HG03521 (cell line): Measurements from ENCODE around the gene IGSF6.

Source experiments
- ATAC-seq: cut with Tn5 transposase; IDR thresholded peaks from one replicate; pipeline ENCODE4 v1.9.1; 2021; ENCODE audit warnings: mild to moderate bottlenecking, moderate library complexity; ENCODE audit not compliant: unreplicated experiment

The IGSF6 gene

DNA sequence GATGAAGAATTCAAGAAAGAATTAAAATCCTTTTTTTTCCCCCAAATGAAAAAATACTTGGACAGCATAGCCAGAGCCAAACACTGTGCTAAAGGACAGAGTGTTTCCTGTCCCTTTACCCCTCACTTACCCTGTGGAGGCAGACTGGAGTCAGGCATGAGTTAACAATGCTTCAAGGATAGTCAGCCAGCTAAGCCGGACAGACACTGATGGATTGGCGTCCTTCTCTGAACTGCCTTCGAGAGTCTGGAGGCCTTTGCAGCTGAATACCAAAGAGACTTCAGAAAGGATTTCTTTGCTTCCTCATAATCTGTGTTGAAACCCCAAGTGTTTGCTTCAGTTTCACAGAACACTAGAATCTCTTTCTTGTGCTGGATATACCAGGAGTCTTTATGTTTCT, 48.5 kb downstream of the IGSF6 start:
- no peak for ATAC-seq

GRCh38 chr16:21602785-21603184, 49.6 kb downstream of the IGSF6 start:
- ATAC-seq: no peak

GRCh38 chr16:21600031-21600773, 52.2 kb downstream of the IGSF6 start:
- ATAC-seq: peak; percentile 21

DNA sequence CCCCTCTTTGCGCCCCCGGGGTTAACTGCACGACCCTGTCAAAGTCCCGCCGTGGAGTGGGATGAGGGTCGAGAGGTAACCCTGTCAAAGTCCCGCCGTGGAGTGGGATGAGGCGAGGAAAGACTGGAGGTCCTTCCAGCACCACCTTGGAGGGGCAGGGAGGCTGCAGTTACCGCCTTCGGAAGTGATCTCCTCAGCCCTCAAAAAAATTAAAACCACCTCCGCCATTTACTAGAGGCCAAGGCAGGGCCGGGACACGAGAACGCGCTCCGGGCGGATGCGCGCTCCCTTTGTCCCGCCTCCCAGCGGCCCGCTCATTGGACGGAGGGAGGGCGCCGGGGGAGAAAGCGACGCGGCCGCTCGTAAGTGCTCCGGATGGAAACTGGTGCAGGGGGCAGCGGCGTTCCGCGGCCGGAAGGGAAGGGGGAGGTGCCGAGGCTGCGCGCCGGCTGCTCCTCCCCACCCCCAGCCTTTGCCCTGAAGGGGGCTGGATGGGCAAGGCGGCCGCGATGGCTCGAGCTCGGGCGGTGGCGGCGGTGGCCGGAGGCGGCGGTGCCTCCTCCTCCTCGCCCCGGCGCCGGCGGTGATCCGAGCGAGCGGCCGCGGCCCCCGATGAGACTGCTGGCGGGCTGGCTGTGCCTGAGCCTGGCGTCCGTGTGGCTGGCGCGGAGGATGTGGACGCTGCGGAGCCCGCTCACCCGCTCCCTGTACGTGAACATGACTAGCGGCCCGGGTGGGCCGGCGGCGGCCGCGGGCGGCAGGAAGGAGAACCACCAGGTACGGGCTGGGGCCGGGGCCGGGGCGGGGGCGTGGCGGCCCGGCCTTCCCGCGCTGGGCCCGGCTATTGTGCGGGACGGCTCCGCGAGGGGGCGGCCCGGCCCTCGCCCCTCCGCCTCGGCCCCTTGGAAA, 53.0 kb downstream of the IGSF6 start, which contains the start of gene METTL9:
METTL9 (plus strand) TSS at position 456 of the 909 bp plus-strand sequence; CDS start at position 613, 157 bp downstream.
- ATAC-seq: peak; percentile 93

GRCh38 chr16:21598701-21599121, 53.7 kb downstream of the IGSF6 start:
- no peak for ATAC-seq

- no peak for ATAC-seq
These were observed 54.2 kb downstream of the IGSF6 start for GRCh38 chr16:21598206-21598605.

DNA sequence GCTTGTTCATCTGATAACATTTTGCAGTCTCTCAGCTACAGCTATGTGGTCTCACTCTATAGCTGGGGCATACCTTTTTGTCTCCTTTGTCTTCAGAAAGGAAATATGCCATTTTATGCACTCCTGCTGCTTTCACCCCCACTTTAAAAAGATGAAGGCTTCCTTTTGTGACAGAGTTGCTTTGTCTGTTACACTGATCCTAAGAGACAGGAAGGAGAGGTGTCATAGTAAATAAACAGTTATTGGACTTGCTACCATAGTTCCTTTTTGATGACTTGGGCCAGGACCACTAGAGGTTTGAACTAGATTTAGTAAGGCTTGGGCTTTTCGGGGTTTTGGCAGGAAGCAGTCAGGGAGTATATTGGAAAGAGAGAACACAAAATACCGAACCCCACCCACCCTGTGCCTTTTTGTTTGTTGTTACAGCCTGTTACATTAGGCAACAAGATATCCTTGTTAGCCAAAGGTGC, 54.8 kb downstream of the IGSF6 start:
- no peak for ATAC-seq

- no peak for ATAC-seq
These were observed 58.7 kb downstream of the IGSF6 start for GRCh38 chr16:21593530-21594289.

DNA sequence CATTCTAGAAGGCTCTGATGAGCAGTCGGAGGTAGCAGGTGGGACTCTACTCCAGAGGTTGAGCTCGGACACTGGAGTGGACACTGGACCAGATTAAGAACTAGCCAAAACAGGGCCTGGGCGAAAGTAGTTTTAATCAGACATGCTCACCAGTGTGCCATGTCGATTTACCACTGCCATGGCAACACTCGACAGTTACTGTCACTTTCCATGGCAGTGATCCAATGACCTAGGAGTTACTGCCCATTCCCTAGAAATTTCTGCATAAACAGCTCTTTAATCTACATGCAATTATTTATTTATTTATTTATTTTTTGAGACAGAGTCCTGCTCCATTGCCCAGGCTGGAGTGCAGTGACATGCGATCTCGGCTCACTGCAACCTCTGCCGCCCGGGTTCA, 60.2 kb downstream of the IGSF6 start:
- no peak for ATAC-seq

DNA sequence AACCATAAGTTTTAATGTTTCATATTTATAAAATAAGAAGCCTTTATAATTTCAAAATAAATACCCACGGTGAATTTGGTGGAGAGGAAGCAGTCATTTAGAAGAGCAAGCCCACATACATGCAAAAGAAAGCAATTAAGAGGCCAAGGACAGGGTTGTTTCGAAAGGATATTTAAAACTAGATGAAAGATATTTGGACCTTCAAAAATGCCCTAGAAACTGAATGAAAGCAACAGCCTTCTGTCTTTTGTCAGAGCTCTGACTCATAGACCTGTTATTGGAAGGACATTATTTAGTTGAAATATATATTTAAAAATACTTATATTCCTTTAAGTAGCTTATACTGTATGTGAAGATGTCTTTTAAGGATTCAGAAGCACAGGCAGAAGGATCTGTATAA, 61.6 kb downstream of the IGSF6 start:
- no peak for ATAC-seq

DNA sequence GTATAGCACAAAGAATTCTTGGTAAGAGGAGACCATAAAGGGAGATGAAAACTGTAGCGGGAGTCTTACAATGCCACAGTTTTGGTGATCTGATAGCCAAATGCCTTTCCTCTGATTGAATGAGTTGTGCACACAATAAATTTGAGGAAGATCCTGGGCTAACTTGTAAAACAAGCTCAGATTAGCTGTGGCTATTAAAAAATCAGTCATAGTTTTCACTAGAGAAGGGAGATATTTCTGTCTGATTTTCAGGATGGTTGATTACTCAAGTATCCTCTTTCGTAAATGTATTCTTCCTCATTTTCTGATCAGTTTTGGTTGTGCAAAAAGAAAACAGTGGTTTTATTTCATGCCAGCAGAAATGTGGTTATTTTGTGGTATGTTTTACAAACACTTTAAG, 62.1 kb downstream of the IGSF6 start:
- no peak for ATAC-seq

GRCh38 chr16:21589551-21589950, 62.9 kb downstream of the IGSF6 start:
- ATAC-seq: no peak
